GM12874 (cell line): ENCODE data around the gene DHRSX.

Experiments used
- TF ChIP-seq, protein P1 (sequence below): IDR thresholded peaks from 2 replicates; pipeline ENCODE4 v1.5.1; 2011; ENCODE audit warnings: low read depth, mild to moderate bottlenecking, control low read depth, low read length, moderate library complexity; ENCODE audit not compliant: insufficient read depth

The DHRSX gene

DNA sequence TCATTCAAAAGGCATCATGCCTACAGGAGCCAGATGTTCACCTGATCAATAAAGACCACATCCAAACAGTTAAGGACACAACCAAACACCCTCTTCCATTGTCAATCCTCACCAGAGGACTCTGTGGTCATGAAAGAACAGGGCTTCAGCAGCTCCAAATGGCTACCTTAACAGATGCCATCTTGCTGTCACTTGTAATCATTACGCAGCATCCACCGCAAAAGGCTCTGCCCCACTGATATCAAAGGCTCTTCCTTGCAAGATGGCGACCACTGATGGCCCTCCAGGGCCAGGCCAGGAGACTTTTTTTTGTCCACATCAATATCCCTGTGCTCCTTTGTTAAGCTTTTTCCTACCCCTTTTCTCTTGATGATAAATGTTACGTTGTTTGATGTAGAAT is 157.4 kb downstream of the DHRSX start:
- TF ChIP-seq, protein P1, sequence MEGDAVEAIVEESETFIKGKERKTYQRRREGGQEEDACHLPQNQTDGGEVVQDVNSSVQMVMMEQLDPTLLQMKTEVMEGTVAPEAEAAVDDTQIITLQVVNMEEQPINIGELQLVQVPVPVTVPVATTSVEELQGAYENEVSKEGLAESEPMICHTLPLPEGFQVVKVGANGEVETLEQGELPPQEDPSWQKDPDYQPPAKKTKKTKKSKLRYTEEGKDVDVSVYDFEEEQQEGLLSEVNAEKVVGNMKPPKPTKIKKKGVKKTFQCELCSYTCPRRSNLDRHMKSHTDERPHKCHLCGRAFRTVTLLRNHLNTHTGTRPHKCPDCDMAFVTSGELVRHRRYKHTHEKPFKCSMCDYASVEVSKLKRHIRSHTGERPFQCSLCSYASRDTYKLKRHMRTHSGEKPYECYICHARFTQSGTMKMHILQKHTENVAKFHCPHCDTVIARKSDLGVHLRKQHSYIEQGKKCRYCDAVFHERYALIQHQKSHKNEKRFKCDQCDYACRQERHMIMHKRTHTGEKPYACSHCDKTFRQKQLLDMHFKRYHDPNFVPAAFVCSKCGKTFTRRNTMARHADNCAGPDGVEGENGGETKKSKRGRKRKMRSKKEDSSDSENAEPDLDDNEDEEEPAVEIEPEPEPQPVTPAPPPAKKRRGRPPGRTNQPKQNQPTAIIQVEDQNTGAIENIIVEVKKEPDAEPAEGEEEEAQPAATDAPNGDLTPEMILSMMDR, result no peak

DNA sequence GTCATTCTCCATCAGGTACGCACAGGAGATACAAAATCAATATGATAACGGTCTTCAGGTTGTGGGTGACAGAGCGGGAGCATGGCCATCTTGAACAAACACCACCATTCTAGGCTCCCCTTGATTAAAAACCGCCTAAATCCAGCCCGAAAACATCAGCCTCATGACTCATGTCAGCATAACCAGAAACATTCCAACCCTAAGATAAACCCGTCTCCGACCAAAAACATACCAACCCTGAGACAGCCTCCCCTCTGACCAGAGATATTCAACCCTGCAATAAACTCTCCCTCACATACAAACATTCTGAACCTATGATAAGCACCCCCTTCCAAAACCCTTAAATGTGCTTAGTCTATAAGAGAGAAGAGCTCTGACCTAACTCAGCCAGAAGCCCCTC is 157.9 kb downstream of the DHRSX start:
- TF ChIP-seq, protein P1, result no peak

DNA sequence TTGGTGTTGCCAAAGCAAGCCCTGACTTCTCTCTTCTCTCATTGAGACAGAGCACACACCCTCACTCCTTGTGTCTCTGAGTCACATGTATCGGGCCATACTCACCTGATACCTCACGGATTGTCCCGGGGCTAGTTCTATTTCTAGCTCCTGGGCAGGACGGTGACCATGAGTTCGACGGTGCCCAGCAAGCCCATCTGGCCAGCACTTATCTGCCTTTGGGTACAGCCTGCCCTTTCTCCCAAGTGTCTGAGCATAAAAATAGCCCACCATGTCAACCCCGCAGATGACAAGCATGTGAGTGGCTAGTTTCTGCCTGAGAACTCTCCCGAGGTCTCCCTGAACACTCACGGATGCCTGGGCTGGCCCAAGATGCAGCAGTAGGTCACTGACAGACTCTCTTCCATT is 158.5 kb downstream of the DHRSX start:
- TF ChIP-seq, protein P1, result no peak

DNA sequence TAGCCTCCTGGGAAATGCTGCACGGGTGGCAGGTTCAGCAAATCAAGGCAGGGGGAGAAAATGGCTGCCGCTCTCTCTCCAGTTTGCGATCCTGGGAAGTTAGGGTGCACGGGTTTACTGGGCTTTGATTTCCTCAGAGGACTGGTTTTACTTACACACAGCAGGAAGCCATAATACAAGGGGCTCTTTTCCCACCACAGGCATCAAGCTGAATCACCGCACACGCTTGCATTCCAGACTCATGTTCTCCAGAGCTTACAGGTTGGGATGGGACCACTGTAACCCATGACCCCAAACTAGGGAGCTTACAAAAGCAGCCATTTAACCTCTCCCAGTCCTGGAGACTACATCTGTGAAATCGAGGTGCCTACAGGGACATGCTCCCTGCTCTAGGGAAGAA is 159.8 kb downstream of the DHRSX start:
- TF ChIP-seq, protein P1, result no peak

DNA sequence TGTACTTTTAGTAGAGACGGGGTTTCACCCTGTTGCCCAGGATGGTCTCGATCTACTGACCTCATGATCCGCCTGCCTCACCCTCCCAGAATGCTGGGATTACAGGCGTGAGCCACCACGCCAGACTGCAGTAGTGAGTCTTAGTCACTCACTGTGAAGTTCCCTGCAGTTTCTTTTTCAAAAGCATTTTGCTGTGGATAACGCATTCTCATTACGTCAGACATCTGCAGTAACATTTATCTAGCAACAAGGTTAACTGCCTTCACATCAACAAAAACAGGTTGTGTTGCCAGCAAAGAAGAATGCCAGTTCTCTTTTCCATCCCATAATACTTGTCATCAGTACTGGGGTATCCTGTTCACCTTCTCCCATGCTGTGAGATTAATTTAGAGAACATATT is 164.6 kb downstream of the DHRSX start:
- TF ChIP-seq, protein P1, result no peak

DNA sequence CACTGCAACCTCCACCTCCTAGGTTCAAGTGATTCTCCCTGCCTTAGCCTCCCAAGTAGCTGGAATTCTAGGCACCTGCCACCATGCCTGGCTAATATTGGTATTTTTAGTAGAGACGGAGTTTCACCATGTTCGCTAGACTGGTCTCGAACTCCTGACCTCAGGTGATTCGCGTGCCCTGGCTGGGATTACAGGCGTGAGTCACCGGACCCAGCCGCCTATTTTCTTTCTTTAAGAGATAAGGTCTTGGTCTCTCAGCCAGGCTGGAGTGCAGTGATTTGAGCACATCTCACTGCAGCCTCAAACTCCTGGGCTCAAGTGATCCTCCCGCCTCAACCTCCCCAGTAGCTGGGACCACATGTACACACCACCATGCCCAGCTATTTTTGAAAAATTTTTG is 166.5 kb downstream of the DHRSX start:
- TF ChIP-seq, protein P1, result no peak

DNA sequence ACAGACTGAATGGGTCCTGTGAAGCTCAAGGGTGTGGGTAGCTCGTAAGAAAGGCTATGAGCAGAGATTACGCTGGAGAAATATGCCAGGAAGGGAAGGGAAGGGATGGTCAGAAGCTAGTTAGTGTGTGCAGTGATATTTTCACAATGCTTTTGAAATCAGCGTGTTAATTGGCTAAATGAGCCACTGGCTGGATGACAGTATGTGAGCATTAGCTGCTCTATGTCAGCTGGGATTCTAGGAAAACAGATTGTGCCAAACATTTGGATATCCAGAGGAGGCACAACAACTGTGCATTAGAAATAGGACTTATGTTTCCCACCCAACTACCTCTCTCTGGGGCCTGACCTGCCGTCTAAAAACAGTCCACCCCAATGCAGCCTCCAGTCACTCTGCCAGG is 168.5 kb downstream of the DHRSX start:
- TF ChIP-seq, protein P1, result no peak

DNA sequence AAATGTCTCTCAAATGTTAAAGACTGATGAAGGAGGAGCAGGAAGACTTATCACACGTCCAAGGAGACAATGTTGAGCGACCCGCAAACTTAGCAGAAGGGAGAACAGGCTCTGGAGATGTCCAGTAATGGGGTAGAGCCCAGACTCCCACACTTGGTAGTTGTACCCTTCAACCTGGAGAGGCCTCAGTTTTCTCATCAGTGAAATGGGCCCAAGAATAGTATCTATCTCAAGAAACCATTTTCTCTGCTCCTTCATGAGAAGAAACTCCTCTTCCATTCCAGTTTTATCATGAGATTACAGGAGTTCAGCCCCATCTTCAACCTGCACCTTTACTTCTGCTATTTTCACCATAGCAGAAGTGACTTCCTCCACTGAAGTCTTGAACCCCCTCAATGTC is 169.9 kb downstream of the DHRSX start:
- TF ChIP-seq, protein P1, result no peak
